HPDE6-E6E7 (cell line): ENCODE results near the gene DPY19L3.
"Not testable (repeated sequence)": the region's sequence is repeated elsewhere in the genome, so short reads cannot be mapped to it uniquely, and the experiment has no call there.

Experiments used
- DNase-seq: peaks from one replicate; pipeline ENCODE4 v3.0.0; 2011; ENCODE audit warnings: missing footprints; ENCODE audit errors: extremely low spot score

The DPY19L3 gene

GRCh38 chr19:32392901-32393300 lies 12.7 kb upstream of the DPY19L3 start:
- DNase-seq, result no peak

- DNase-seq, result no peak
These were observed 9.4 kb upstream of the DPY19L3 start for GRCh38 chr19:32396046-32396652.

- DNase-seq, result no peak
These were observed 7.9 kb upstream of the DPY19L3 start for GRCh38 chr19:32397671-32398101.

- no peak for DNase-seq
These were observed 3.6 kb upstream of the DPY19L3 start for GRCh38 chr19:32401992-32402391.

GRCh38 chr19:32403291-32403995 lies 2.1 kb upstream of the DPY19L3 start:
- DNase-seq, result no peak

GRCh38 chr19:32404213-32404932 lies 1.2 kb upstream of the DPY19L3 start:
- no peak for DNase-seq

- peak; percentile 21 for DNase-seq
These were observed 588 bp upstream of the DPY19L3 start for GRCh38 chr19:32404933-32405430.

- no peak for DNase-seq
These were observed 812 bp downstream of the DPY19L3 start for GRCh38 chr19:32406161-32407003.

- no peak for DNase-seq
These were observed 1.7 kb downstream of the DPY19L3 start for GRCh38 chr19:32407004-32407992.

GRCh38 chr19:32415246-32415645 lies 9.7 kb downstream of the DPY19L3 start:
- no peak for DNase-seq

- DNase-seq, result no peak
These were observed 10.1 kb downstream of the DPY19L3 start for GRCh38 chr19:32415669-32416068.

GRCh38 chr19:32416749-32417456 lies 11.3 kb downstream of the DPY19L3 start:
- no peak for DNase-seq

GRCh38 chr19:32418155-32418554 lies 12.6 kb downstream of the DPY19L3 start:
- DNase-seq, result no peak

GRCh38 chr19:32421589-32422361 lies 16.2 kb downstream of the DPY19L3 start:
- DNase-seq, result no peak

GRCh38 chr19:32422435-32422834 lies 16.9 kb downstream of the DPY19L3 start:
- no peak for DNase-seq

GRCh38 chr19:32423944-32424343 lies 18.4 kb downstream of the DPY19L3 start:
- not testable (repeated sequence) for DNase-seq

GRCh38 chr19:32427536-32427935 lies 22.0 kb downstream of the DPY19L3 start:
- DNase-seq, result no peak

- DNase-seq, result no peak
These were observed 31.1 kb downstream of the DPY19L3 start for GRCh38 chr19:32436692-32437091.

- no peak for DNase-seq
These were observed 31.5 kb downstream of the DPY19L3 start for GRCh38 chr19:32437096-32437495.
